H9 (cell line): ENCODE data around the gene C7. TPM values are rescaled to one million over a fixed set of nuclear protein-coding genes. Genes with fewer than 3 reads are reported as not detected.

Source experiments
- DNase-seq: peaks from one replicate; pipeline ENCODE4 v3.0.0-alpha.2; 2017
- H2AFZ ChIP-seq: one replicate; pipeline ENCODE4 v1.6.1; 2013; ENCODE audit warnings: mild to moderate bottlenecking, low read length, control low read depth, moderate library complexity
- H2AK5ac ChIP-seq: 2 replicates; pipeline ENCODE4 v1.6.1; 2013; ENCODE audit warnings: low read length, control low read depth, mixed read lengths; ENCODE audit not compliant: insufficient read length
- H2BK120ac ChIP-seq: one replicate; pipeline ENCODE4 v1.6.1; 2013; ENCODE audit warnings: low read depth, mild to moderate bottlenecking, low read length, control low read depth, inconsistent platforms; ENCODE audit not compliant: poor library complexity, severe bottlenecking
- H2BK12ac ChIP-seq: 2 replicates; pipeline ENCODE4 v1.6.1; 2013; ENCODE audit warnings: low read length, control low read depth, mixed read lengths, low read depth; ENCODE audit not compliant: insufficient read length
- H2BK15ac ChIP-seq: 2 replicates; pipeline ENCODE4 v1.6.1; 2013; ENCODE audit warnings: low read depth, low read length, control low read depth
- H2BK20ac ChIP-seq: one replicate; pipeline ENCODE4 v1.6.1; 2013; ENCODE audit warnings: low read depth, mild to moderate bottlenecking, low read length, control low read depth, inconsistent platforms; ENCODE audit not compliant: poor library complexity, severe bottlenecking
- H2BK5ac ChIP-seq: 2 replicates; pipeline ENCODE4 v1.6.1; 2013; ENCODE audit warnings: low read length, control low read depth, mixed read lengths; ENCODE audit not compliant: insufficient read length
- H3K14ac ChIP-seq: 2 replicates; pipeline ENCODE4 v1.6.1; 2013; ENCODE audit warnings: low read length, control low read depth; ENCODE audit not compliant: insufficient read depth
- H3K18ac ChIP-seq: 2 replicates; pipeline ENCODE4 v1.6.1; 2013; ENCODE audit warnings: low read depth, mild to moderate bottlenecking, mixed read lengths, low read length, control low read depth; ENCODE audit not compliant: insufficient read length
- H3K23ac ChIP-seq: 2 replicates; pipeline ENCODE4 v1.6.1; 2013; ENCODE audit warnings: low read length, control low read depth, mixed read lengths, low read depth; ENCODE audit not compliant: insufficient read length
- H3K23me2 ChIP-seq: 2 replicates; pipeline ENCODE4 v1.6.1; 2013; ENCODE audit warnings: low read depth, mild to moderate bottlenecking, mixed read lengths, low read length, control low read depth; ENCODE audit not compliant: insufficient read length, poor library complexity, severe bottlenecking
- H3K27ac ChIP-seq: 2 replicates; pipeline ENCODE4 v1.5.1; 2013; ENCODE audit warnings: low read length, control low read depth, mixed read lengths, low read depth; ENCODE audit not compliant: insufficient read length
- H3K27me3 ChIP-seq: 2 replicates; pipeline ENCODE4 v1.6.1; 2013; ENCODE audit warnings: low read length, control low read depth, inconsistent platforms; ENCODE audit not compliant: insufficient read depth
- H3K4ac ChIP-seq: 2 replicates; pipeline ENCODE4 v1.6.1; 2013; ENCODE audit warnings: low read depth, mild to moderate bottlenecking, control low read depth, inconsistent platforms, low read length, moderate library complexity
- H3K4me1 ChIP-seq: 2 replicates; pipeline ENCODE4 v1.6.1; 2013; ENCODE audit warnings: low read length, control low read depth, inconsistent platforms; ENCODE audit not compliant: insufficient read depth
- H3K4me2 ChIP-seq: 2 replicates; pipeline ENCODE4 v1.6.1; 2013; ENCODE audit warnings: low read length, control low read depth, mixed read lengths; ENCODE audit not compliant: insufficient read length, insufficient read depth
- H3K56ac ChIP-seq: 2 replicates; pipeline ENCODE4 v1.6.1; 2013; ENCODE audit warnings: low read depth, mild to moderate bottlenecking, mixed read lengths, low read length, control low read depth; ENCODE audit not compliant: insufficient read length
- H3K79me1 ChIP-seq: 2 replicates; pipeline ENCODE4 v1.6.1; 2013; ENCODE audit warnings: low read depth, mild to moderate bottlenecking, moderate library complexity, low read length, control low read depth, inconsistent platforms; ENCODE audit not compliant: insufficient read depth, poor library complexity, severe bottlenecking
- H3K79me2 ChIP-seq: 2 replicates; pipeline ENCODE4 v1.6.1; 2013; ENCODE audit warnings: low read length, control low read depth, inconsistent platforms; ENCODE audit not compliant: insufficient read depth
- H3K9ac ChIP-seq: 2 replicates; pipeline ENCODE4 v1.6.1; 2013; ENCODE audit warnings: low read length, control low read depth, mixed read lengths; ENCODE audit not compliant: insufficient read length; ENCODE audit errors: extremely low read depth
- H3K9me3 ChIP-seq: one replicate; pipeline ENCODE4 v1.6.1; 2013; ENCODE audit warnings: low read depth, low read length, inconsistent platforms; ENCODE audit not compliant: control insufficient read depth
- H3T11ph ChIP-seq: one replicate; pipeline ENCODE4 v1.6.1; 2013; ENCODE audit warnings: mild to moderate bottlenecking, low read length, control low read depth, inconsistent platforms
- H4K20me1 ChIP-seq: one replicate; pipeline ENCODE4 v1.6.1; 2013; ENCODE audit not compliant: control insufficient read depth, insufficient read length, insufficient read depth
- H4K5ac ChIP-seq: 2 replicates; pipeline ENCODE4 v1.6.1; 2013; ENCODE audit warnings: low read depth, mild to moderate bottlenecking, mixed read lengths, low read length, control low read depth; ENCODE audit not compliant: insufficient read length
- H4K8ac ChIP-seq: replicated peaks from 2 replicates; pipeline ENCODE4 v1.6.1; 2013; ENCODE audit warnings: low read length, control low read depth, mixed read lengths, low read depth; ENCODE audit not compliant: insufficient read length
- H4K91ac ChIP-seq: 2 replicates; pipeline ENCODE4 v1.6.1; 2013; ENCODE audit warnings: low read depth, mild to moderate bottlenecking, moderate library complexity, mixed read lengths, low read length, control low read depth; ENCODE audit not compliant: insufficient read length
- H3K27ac Mint-ChIP-seq, 3 experiments: 2 replicates in 2 of 3; 3 replicates in 1 of 3; pipeline ENCODE4 v1.8.0; 2020 to 2021; ENCODE audit warnings: mixed read lengths in 3 of 3, mild to moderate bottlenecking in 1 of 3, moderate library complexity in 1 of 3
- H3K27me3 Mint-ChIP-seq: 2 replicates; pipeline ENCODE4 v1.8.0; 2021; ENCODE audit warnings: low read depth, mild to moderate bottlenecking, moderate library complexity, mixed read lengths
- H3K36me3 Mint-ChIP-seq, 3 experiments: 2 replicates in 2 of 3; 3 replicates in 1 of 3; pipeline ENCODE4 v1.8.0; 2020 to 2021; ENCODE audit warnings: low read depth in 3 of 3, mixed read lengths in 3 of 3; ENCODE audit not compliant: insufficient read depth in 1 of 3
- H3K4me1 Mint-ChIP-seq, 2 experiments: 2 replicates each; pipeline ENCODE4 v1.8.0; 2020; ENCODE audit warnings: mixed read lengths in 2 of 2
- H3K4me3 Mint-ChIP-seq, 2 experiments: 2 replicates in 1 of 2; 3 replicates in 1 of 2; pipeline ENCODE4 v1.8.0; 2020 to 2021; ENCODE audit warnings: mild to moderate bottlenecking in 2 of 2, mixed read lengths in 2 of 2, moderate library complexity in 1 of 2
- H3K9me3 Mint-ChIP-seq, 2 experiments: 2 replicates in 1 of 2; 3 replicates in 1 of 2; pipeline ENCODE4 v1.8.0; 2020; ENCODE audit warnings: mild to moderate bottlenecking in 2 of 2, mixed read lengths in 2 of 2, moderate library complexity in 1 of 2
- WGBS: extraction: QIAGEN DNeasy Blood & Tissue Kit; methylation state at CpG from one replicate; pipeline ENCODE4 v1.1.7; 2013; ENCODE audit warnings: missing lambda C conversion rate, low lambda C conversion rate, mixed read lengths; ENCODE audit not compliant: insufficient read length; ENCODE audit errors: extremely low coverage; 5-methylcytosine and 5-hydroxymethylcytosine counted together
- total RNA-seq: library from RNA; stranded (reverse); gene quantifications from 2 replicates; pipeline ENCODE4 v1.2.1, GENCODE V29; 2021
- TF ChIP-seq, protein P1 (sequence below): fragments of 200-600 bp; sonication (generic); conservative IDR thresholded peaks from 3 replicates; pipeline ENCODE4 v1.8.0; 2021; ENCODE audit warnings: antibody characterized with exemption, mild to moderate bottlenecking

C7 gene
- total RNA-seq, 1 experiment from 2014 or later: 0.52 TPM

DNA sequence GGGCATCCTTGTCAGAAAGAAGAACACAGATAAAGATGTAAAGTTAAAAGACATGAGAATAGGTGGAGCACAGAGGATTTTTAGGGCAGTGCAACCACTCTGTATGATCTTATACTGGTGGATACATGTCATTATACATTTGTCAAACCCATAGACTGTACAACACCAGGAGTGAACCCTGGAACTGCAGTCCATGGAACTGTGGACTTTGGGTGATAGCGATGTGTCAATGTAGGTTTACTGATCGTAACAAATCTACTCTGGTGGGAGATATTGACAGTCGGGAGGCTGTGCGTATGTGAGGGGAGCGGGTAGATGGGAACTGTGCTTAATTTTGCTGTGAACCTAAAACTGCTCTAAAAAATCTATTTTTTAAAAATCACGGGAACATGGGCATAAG is 101.3 kb downstream of the C7 start:
- TF ChIP-seq, protein P1, sequence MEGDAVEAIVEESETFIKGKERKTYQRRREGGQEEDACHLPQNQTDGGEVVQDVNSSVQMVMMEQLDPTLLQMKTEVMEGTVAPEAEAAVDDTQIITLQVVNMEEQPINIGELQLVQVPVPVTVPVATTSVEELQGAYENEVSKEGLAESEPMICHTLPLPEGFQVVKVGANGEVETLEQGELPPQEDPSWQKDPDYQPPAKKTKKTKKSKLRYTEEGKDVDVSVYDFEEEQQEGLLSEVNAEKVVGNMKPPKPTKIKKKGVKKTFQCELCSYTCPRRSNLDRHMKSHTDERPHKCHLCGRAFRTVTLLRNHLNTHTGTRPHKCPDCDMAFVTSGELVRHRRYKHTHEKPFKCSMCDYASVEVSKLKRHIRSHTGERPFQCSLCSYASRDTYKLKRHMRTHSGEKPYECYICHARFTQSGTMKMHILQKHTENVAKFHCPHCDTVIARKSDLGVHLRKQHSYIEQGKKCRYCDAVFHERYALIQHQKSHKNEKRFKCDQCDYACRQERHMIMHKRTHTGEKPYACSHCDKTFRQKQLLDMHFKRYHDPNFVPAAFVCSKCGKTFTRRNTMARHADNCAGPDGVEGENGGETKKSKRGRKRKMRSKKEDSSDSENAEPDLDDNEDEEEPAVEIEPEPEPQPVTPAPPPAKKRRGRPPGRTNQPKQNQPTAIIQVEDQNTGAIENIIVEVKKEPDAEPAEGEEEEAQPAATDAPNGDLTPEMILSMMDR: no peak
- Mint-ChIP-seq H3K27me3 (no peaks in the 10 kb centered on the region), H3K9me3 (no peaks in the 10 kb centered on the region; a peak in 2 of 5 replicates), H3K27ac (no peak overlapping the region), H3K36me3 (no peaks in the 10 kb centered on the region), H3K4me3 (no peak overlapping the region), H3K4me1 (peaks cover 0 to 3% of the 10 kb centered on the region in 2 experiments; a peak in 3 of 4 replicates)
- H3K79me2 ChIP-seq: no peaks in the 10 kb centered on the region
- no peak overlapping the region for H3T11ph ChIP-seq
- no peak overlapping the region for H3K4me2 ChIP-seq
- H3K4me1 ChIP-seq: no peaks in the 10 kb centered on the region; the same call in 1 of the 2 replicates
- H3K27ac ChIP-seq: no peak overlapping the region
- no peaks in the 10 kb centered on the region for H3K27me3 ChIP-seq
- no peaks in the 10 kb centered on the region for H3K79me1 ChIP-seq
- H3K14ac ChIP-seq: no peak overlapping the region
- H3K9me3 ChIP-seq: no peaks in the 10 kb centered on the region
- no peak overlapping the region for H2BK15ac ChIP-seq
- no peak overlapping the region for H3K23ac ChIP-seq
- no peak overlapping the region for H2BK12ac ChIP-seq
- no peak overlapping the region for H3K9ac ChIP-seq
- no peak overlapping the region for H2AFZ ChIP-seq
- H4K20me1 ChIP-seq: no peaks in the 10 kb centered on the region
- H3K4ac ChIP-seq: no peak overlapping the region
- H4K91ac ChIP-seq: no peak overlapping the region
- no peak overlapping the region for H2AK5ac ChIP-seq
- no peak overlapping the region for H3K18ac ChIP-seq
- no peak overlapping the region for H2BK5ac ChIP-seq
- no peak overlapping the region for H4K5ac ChIP-seq
- no peak overlapping the region for H4K8ac ChIP-seq
- H2BK20ac ChIP-seq: no peak overlapping the region
- H3K23me2 ChIP-seq: no peaks in the 10 kb centered on the region
- no peak overlapping the region for H3K56ac ChIP-seq
- whole genome bisulfite sequencing: no CpG with 5 or more reads among the region's 6 CpGs
- no peak for DNase-seq
- no peak overlapping the region for H2BK120ac ChIP-seq
